GM21717 (cell line): ENCODE measurements around the gene GRM4.

Experiments used
- ATAC-seq: cut with Tn5 transposase; IDR thresholded peaks from one replicate; pipeline ENCODE4 v1.9.1; 2021; ENCODE audit warnings: mild to moderate bottlenecking, moderate library complexity; ENCODE audit not compliant: unreplicated experiment

GRM4 gene

DNA sequence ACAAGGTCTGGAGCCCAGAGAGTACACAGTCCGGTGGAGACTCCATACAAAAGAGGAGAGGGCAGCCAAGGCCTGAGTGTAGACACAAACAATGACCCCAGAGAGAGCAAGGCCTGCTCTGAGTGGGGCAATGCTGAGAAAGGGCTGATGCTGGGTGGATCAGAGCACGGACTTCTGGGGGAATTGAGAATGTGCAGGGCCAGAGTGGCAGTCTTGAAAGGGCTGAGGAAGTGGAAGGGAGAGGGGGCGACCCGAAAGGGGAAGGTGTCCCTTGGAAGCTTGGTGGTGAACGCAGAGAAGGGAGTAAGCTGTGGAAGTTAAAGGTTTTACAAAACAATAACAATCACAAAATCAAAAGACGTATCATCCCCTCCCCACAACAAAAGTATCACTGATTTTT, 12.0 kb upstream of the GRM4 start:
- ATAC-seq = no peak

- no peak for ATAC-seq
These were observed 11.4 kb upstream of the GRM4 start for GRCh38 chr6:34157236-34157830.

- ATAC-seq = no peak
These were observed 9.8 kb upstream of the GRM4 start for GRCh38 chr6:34155471-34156300.

- ATAC-seq = no peak
These were observed 9.0 kb upstream of the GRM4 start for GRCh38 chr6:34154668-34155447.

DNA sequence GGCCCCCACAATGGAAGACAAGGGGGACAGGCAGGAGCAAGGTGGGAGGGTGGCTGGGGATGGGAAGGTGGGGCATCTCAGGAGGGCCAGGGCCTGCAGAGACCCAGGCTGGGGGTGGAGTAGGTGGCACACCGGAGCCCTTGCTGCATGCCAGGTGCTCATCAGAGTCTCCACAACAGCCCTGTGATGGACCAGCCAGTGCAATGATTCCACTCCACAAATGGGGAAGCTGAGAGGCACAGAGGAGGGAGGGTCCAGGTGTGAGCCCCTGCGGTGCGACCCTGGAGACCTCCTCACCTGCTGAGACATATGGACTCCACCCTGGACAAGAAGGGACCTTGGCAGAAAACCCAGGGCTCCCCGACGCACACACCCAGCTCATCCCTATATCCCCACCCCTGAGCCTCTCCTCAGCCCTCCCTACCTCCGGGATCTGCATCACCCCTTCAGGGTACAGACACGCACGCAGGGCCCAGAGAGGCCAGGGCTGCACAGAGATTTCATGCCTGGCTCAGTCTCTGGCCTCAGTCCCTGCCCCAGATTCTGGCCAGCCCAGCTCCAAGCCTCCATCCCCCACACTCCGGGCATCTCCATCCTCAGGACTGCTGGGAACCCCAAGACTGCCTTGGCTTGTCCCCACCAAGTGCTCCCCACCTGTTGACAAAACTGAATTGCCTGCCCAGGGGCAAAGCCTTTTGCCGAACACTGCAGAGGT, 7.1 kb upstream of the GRM4 start:
- ATAC-seq = no peak

DNA sequence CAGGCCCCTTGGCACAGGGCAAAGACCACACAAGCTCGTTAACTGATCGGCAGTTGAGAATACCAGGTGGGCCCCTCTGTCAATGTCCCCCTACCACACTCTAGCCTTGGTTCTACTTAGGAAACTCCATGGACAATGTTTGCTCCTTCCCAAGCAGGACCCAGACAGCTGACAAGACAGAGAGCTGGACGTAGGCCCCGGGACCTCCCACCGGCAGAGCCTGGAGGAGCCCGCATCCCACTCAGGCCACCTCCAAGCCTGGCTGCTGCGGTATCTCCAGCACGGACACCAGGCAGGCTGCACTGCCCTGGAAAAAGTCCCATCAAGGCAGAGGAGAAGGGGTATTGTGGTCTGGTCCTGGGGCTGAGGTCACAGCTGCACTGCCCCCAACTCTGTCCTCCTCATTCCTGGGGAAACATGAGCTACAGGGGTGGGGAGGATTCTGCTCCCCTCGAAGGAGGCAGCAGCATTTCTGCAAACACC, 6.2 kb upstream of the GRM4 start:
- no peak for ATAC-seq

DNA sequence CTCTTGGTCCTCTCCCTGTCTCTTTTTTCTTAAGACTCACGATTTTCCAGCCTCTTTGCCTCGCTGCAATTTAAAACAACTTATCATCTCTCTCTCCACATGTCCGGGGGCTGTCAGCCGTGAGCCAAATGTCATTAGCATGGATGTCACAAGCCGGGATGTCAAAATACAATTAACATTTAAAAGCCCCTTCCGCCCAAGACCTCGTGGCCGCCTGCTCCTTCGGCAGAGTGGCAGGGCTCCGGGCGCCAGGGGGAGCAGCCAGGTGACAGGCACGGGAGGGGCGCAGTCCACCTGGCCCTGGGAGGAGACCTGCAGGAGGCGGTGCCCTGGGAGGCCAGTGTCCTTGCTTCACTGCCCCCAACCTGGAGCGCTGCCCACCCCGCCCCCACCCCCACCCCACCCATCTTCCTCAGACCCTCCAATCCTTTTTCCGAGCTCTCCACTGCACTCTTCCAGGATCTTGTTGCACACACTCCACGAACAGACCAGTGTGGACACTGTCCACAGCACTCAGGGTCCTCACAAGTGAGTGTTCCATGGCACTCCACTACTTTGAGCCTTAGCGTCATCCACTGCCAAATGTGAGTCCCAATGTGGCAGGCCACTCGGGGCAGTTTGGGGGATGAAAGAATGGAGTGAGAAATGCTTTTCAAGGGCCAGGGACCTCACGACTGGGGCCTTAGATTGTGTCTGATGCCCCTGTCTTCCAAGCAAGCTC, 5.6 kb upstream of the GRM4 start:
- ATAC-seq = no peak

DNA sequence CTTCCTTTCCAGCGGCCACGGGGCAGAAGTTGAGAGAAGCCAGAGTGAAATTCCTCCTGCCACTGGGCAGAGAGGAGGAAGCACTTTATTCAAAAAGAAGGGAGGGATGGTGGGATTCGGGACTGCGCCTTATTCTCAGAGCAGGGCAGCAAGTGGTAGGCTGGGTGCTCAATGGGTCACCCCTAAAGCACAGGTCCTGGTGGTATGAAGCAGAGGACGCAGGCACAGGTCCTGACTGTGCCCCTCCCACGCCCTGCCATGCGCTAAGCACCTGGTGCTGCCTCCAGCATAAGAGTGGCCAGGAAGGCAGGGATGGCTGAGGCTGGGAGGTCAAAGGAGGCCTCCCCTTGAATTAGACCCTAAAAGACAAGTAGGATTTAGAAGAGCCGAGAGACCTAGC, 4.9 kb upstream of the GRM4 start:
- ATAC-seq = no peak

- ATAC-seq = no peak
These were observed 4.0 kb upstream of the GRM4 start for GRCh38 chr6:34149831-34150400.

- no peak for ATAC-seq
These were observed 3.5 kb upstream of the GRM4 start for GRCh38 chr6:34149452-34149810.

GRCh38 chr6:34148631-34149451, 3.0 kb upstream of the GRM4 start:
- no peak for ATAC-seq

GRCh38 chr6:34147906-34148630, 2.2 kb upstream of the GRM4 start:
- no peak for ATAC-seq

DNA sequence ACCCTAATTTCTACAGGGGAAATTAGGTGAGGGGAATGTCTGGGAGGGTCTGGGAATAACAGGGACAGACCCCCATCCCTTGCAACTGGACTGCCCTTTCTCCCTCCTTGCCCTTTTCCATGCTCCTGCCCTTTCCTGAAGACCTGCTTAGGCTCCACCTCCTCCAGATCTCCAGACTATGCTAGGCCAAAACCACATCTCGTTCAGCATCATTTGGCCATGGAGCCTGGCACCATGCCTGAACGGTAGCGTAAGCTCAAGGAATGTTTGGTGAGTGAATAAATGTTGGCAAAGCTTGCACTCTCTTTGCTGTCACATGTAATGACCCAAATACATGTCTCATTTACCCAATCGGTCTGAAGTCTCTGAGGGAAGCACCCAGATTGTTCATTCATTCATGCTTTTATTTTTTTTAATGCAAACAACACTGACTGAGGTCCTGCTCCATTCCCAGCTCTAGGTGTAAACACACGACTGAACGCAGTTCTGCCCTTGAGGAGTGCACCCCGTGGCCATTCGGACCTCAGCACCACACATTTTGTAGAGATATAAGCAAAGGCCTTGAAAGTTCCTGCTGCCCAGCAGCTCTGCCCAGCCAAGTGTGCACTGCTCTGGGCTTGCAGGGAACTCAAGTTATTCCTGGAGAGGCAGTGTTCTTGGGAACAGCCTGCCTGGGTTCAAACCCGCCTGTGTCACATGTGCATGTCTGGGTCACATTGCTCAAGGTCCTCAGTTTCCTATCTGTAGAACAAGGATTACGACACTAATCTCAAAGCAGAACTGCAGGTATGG, 1.1 kb upstream of the GRM4 start:
- ATAC-seq = no peak

- ATAC-seq = no peak
These were observed 496 bp downstream of the GRM4 start for GRCh38 chr6:34145161-34146020.

- ATAC-seq = no peak
These were observed 1.2 kb downstream of the GRM4 start for GRCh38 chr6:34144581-34145160.

DNA sequence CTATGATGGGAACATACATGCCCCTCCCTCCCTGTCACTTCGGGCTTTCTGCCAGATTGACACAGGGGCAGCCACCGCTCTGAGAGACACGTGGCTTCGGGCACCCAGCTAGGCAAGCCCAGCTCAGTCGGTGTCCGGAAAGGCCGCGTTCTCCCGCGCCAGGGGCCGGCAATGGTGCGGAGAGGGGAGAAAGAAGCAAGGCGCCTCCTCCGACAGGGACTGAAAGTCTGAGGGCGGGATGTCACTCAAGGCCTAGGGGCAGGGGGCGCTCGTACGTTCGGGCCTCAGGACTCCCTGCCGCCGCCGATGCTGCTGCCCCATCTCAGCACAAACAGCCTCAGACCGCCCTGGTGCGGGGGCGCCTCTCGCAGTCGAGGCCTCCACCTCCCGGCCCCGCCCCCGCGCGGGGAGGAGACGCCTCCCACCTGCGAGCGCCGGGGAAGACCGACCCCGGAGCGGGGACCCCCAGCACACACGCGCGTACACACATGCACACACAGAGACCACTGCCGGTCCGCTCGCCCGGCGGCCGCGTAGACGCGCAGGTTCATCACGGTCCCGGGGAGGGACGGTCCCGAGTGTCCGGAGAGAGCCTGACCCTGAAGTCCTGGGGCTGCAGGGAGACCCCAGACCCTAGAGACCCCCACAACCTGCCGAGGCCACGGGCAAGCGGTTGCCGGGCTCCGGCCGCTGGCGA, 1.9 kb downstream of the GRM4 start:
- ATAC-seq = no peak
